IPS-18a (cell line): ENCODE measurements around the gene CCL14.
"Not testable (repeated sequence)": the region's sequence is repeated elsewhere in the genome, so short reads cannot be mapped to it uniquely, and the experiment has no call there.

Source experiments
- H3K27ac ChIP-seq: one replicate; pipeline ENCODE4 v1.5.1; 2013; ENCODE audit warnings: low read length
- H3K27me3 ChIP-seq: one replicate; pipeline ENCODE4 v1.6.1; 2013; ENCODE audit warnings: mild to moderate bottlenecking, low read length; ENCODE audit not compliant: control insufficient read depth, insufficient read depth
- H3K36me3 ChIP-seq: one replicate; pipeline ENCODE4 v1.6.1; 2013; ENCODE audit warnings: low read depth, low read length; ENCODE audit not compliant: control insufficient read depth
- H3K4me1 ChIP-seq: one replicate; pipeline ENCODE4 v1.6.1; 2013; ENCODE audit warnings: low read depth, low read length; ENCODE audit not compliant: control insufficient read depth
- H3K4me3 ChIP-seq: one replicate; pipeline ENCODE4 v1.5.1; 2013; ENCODE audit warnings: low read length
- H3K9ac ChIP-seq: one replicate; pipeline ENCODE4 v1.6.1; 2013; ENCODE audit warnings: mild to moderate bottlenecking, low read length, moderate library complexity
- H3K9me3 ChIP-seq: one replicate; pipeline ENCODE4 v1.6.1; 2013; ENCODE audit warnings: low read depth, low read length; ENCODE audit not compliant: control insufficient read depth

The CCL14 gene

DNA sequence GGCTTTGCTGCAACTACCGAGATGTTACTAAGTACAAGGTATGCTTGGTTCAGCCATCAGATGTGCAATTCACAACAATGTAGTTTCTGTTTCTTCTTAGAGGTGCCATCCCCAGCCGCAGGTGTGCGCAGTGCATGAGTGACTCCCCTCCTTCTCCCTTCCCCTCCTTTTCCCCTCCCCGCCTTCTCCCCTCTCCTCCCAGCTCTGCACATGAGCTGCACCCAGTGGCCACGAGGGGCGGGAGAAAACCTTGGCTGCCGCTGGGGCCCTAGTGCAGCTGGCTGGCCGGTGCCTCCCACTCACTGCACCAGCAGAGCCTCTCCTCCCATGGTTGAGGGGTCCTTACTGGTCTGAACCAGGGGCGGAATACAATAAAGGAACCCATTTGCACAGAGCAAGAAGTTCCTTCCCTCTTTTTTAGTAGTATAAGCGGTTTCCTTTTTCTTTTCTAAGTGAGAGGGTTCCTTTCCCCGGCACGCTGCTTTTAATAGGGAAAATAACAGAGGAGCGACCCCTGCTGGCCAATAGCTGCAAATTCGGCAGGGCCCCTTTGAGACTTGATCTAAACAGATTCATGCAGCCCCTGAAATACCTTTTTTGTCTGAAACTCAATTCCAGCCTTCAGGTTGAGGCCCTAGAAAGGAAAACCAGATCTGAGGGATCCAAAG lies 22.6 kb upstream of the CCL14 start:
- Histone ChIP-seq H3K9ac (no peak overlapping the region), H3K27me3 (no peaks in the 10 kb centered on the region), H3K9me3 (no peaks in the 10 kb centered on the region), H3K27ac (no peak overlapping the region), H3K36me3 (no peaks in the 10 kb centered on the region), H3K4me3 (no peak overlapping the region), H3K4me1 (no peaks in the 10 kb centered on the region)

DNA sequence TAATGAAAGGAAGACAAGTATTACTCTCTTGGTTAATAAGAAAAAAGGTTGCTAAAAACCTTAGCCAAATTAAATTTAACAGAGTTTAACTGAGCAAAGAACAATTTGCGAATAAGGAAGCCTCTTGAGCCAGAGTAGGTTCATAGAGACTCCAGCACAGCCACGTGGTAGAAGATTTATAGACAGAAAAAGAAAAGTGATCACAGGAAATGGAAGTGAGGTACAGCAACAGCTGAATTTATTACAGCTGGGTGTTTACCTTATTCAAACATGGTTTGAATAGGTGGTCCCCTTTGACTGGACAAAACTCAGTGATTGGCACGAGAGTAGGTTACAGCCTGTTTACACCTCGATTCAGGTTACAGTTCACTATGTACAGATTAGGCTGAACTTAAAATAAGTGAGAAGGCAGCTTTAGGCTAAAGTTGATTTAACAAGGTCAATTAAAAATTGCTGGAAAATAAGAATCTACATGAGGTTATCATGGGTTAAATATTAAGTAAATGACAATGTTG lies 18.1 kb upstream of the CCL14 start:
- H3K27me3 ChIP-seq, result no peaks in the 10 kb centered on the region

DNA sequence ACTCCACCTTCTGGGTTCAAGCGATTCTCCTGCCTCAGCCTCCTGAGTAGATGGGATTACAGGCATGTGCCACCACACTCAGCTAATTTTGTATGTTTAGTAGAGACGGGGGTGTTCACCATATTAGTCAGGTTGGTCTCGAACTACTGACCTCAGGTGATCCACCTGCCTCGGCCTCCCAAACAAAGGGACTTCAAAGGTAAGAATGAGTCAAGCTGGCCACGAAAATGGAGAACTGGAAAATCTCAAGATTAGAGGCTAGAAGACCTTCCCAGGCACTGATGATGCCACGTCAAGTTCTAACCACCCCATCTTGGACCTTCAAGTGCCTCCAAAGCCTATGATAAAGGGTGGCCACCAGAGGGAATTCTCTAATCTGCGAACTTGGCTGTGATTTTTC lies 16.1 kb upstream of the CCL14 start:
- no peaks in the 10 kb centered on the region for H3K36me3 ChIP-seq
- H3K27me3 ChIP-seq, result no peaks in the 10 kb centered on the region
- H3K9me3 ChIP-seq, result no peaks in the 10 kb centered on the region
- H3K4me1 ChIP-seq, result peaks cover 7% of the 10 kb centered on the region
- no peak overlapping the region for H3K4me3 ChIP-seq
- no peak overlapping the region for H3K9ac ChIP-seq
- H3K27ac ChIP-seq, result no peak overlapping the region

More for the DNA sequence above, 18.1 kb upstream of the CCL14 start:
- peaks cover 7% of the 10 kb centered on the region for H3K4me1 ChIP-seq
- H3K27ac ChIP-seq, result no peak overlapping the region
- H3K9me3 ChIP-seq, result no peaks in the 10 kb centered on the region
- H3K36me3 ChIP-seq, result no peaks in the 10 kb centered on the region
- H3K4me3 ChIP-seq, result no peak overlapping the region
- H3K9ac ChIP-seq, result no peak overlapping the region

DNA sequence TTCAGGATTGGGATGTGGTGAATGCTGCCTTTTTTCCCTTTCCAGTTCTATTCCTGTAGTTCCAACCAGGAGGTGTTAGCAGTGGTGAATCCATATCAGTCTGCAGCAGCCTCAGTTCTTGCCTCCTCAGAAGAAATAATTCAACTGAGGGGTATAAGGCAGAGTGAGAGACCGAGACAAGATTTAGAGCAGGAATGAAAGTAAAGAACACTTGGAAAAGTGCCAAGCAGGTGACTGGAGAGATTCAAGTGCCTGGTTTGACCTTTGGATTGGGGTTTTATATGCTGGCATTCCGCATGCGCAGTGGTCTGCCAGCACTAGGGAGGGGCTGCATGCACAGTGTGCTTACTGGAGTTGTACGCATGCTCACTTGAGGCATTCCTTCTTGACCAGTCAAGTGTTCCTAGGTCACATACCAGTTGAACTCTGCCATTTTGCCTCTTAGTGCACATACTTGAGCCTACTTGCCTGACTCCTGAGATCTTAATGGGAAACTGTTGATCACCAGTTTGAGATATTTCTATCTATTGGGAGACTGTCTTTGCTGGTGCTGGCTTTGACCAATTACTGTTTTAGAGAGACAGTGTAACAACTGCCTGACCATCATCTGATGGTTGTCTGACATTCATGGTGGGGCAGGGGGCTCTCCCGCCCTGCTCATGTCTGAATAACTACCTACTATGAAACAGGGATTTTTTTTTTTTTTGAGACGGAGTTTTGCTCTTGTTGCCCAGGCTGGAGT lies 15.5 kb upstream of the CCL14 start:
- Histone ChIP-seq H3K27ac (no peak overlapping the region), H3K4me1 (peaks cover 7% of the 10 kb centered on the region), H3K27me3 (no peaks in the 10 kb centered on the region), H3K9ac (no peak overlapping the region), H3K4me3 (no peak overlapping the region), H3K36me3 (no peaks in the 10 kb centered on the region), H3K9me3 (no peaks in the 10 kb centered on the region)

DNA sequence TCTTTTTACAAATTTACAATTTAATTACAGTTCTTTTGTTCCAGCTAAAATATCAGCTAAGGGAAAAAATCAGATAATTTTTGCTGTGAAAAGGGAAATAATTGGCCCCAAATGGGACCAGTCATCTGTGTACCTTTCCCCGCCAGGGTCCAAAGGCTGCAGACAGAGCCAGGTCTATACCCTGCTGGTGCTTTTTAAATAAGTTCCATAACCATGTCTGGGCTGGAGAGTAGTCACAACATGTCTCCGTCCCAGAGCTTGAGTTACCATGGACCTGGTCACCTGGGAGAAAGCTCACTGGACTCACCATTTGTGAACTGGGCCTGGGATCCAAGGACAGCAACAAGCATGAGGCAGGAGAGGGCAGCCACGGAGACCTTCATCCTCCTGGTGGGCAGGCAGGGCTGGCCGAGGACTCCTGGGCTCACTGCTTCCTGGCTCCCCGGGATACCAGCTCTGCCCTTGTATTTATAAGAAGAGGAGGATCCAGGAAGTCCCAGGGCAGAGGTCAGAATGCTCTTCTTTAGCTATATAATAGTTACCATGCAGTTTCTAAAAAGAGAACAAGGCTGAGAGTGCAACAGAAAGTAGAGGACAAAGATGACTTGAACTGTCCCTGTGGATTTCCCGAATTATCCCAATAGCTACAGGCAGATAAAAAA lies 14.7 kb upstream of the CCL14 start, which contains the start of gene CCL15:
Gene CCL15, minus strand, starts transcription at position 444 of the 662 bp plus-strand sequence. Its CDS starts 61 bp downstream, at position 383.
- H3K4me3 ChIP-seq, result no peak within 1 kb of the TSS
- H3K27ac ChIP-seq, result no peak within 1 kb of the TSS
- H3K27me3 ChIP-seq, result no peaks in the 10 kb centered on the region
- no peak within 1 kb of the TSS for H3K9ac ChIP-seq
- H3K9me3 ChIP-seq, result no peaks in the 10 kb centered on the region
- peaks cover 7% of the 10 kb centered on the region for H3K4me1 ChIP-seq
- no peaks in the 10 kb centered on the region for H3K36me3 ChIP-seq

DNA sequence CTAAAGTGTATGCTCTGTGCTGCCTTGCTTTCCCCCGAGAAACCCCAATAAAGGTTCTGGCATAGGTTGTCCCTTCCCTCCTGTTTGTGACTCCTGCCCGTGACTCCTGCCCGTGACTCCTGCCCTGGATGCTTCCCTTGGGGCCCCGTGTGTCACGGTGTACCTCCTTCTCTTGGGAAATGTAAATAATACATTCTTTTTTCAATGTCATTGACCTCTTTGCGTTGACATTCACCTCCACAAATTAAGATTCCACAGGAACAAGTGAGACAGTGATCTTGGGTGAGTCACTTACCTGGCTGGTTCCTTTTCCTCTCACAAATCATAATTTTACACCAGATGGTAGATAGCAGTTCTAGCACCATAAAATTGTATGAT lies 14.2 kb upstream of the CCL14 start:
- Histone ChIP-seq H3K9ac (no peak overlapping the region), H3K36me3 (no peaks in the 10 kb centered on the region), H3K4me3 (no peak overlapping the region), H3K4me1 (peaks cover 7% of the 10 kb centered on the region), H3K27ac (no peak overlapping the region), H3K27me3 (no peaks in the 10 kb centered on the region), H3K9me3 (no peaks in the 10 kb centered on the region)

DNA sequence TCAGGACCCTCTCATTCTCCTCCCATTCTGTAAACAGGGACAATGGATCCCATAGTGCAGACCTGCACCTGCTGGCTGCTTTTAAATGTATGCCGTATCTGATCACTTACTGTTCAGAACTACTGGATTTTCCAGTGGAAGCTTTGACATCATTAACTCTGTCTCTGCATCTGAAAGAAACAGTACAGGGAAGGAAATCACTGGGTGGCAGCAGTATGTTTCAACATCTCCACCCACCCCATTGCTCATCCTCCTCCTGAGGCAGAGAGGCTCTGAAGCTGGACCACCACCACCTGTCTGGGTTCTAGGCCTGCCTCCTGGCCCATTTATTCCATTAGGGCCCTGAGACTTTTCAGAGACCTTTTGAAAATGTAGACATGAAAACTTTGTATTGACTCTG lies 12.2 kb upstream of the CCL14 start:
- H3K4me1 ChIP-seq, result peaks cover 7% of the 10 kb centered on the region
- H3K4me3 ChIP-seq, result no peak overlapping the region
- no peaks in the 10 kb centered on the region for H3K9me3 ChIP-seq
- no peak overlapping the region for H3K9ac ChIP-seq
- H3K27ac ChIP-seq, result no peak overlapping the region
- no peaks in the 10 kb centered on the region for H3K27me3 ChIP-seq
- H3K36me3 ChIP-seq, result no peaks in the 10 kb centered on the region

DNA sequence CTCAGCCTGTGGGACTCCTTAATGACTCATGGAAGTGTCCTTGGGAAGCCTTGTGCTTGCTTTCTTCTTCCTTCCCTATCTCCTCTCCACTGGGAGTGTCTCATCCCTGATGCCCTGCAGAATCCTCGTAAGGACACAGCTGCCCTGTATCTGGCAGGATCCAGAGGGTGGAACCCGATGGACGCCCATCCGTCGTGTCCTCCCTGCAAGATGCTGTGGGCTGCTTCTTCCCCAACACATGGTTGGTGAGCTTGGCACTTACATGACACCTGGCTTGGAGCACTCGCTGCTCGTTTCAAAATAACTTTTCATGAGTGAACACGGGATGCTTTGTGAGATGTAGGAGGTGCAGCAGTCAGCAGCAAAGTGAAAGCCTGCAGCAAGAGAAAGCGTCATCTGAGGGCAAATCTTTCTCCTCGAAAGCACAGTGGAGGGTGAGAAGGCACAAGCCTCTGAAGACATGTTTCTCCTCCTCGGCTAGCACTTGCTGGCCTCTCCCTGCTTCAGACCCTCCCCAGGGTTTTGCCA lies 11.6 kb upstream of the CCL14 start:
- H3K27ac ChIP-seq, result no peak overlapping the region
- H3K36me3 ChIP-seq, result no peaks in the 10 kb centered on the region
- no peak overlapping the region for H3K9ac ChIP-seq
- peaks cover 7% of the 10 kb centered on the region for H3K4me1 ChIP-seq
- H3K9me3 ChIP-seq, result no peaks in the 10 kb centered on the region
- no peak overlapping the region for H3K4me3 ChIP-seq
- no peaks in the 10 kb centered on the region for H3K27me3 ChIP-seq

DNA sequence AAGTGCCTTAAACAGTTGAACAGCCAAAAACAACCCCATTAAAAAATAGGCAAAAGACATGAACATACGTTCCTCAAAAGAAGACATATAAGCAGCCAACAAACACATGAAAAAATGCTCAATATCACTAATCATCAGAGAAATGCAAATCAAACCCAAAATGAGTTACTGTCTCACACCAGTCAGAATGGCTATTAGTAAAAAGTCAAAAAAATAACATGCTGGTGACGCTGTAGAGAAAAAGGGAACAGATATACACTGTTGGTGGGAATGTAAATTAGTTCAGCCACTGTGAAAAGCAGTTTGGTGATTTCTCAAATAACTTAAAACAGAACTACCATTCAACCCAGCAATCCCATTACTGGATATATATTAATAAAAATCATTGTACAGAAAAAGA lies 8.8 kb upstream of the CCL14 start:
- not testable (repeated sequence) for H3K4me3 ChIP-seq, H3K4me1 ChIP-seq, H3K27me3 ChIP-seq, H3K9ac ChIP-seq, H3K27ac ChIP-seq, H3K36me3 ChIP-seq, H3K9me3 ChIP-seq

DNA sequence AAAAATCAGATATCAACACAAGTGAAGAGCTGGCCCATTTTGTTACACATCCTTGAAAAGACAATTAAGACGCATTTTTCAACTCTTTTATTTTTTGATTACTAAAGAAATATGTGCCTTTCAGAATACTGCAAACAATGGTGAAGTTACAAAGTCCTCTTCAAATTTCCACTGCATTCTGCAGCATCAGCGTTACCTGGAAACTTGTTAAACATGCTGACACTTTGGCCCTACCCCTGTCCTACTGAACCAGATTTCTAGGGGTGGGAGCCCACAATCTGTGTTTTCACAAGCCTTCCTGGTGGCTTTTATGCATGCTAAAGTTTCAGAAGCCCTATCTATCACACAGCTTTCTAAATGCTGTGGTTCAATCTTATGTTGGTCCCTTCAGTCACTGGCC lies 4.5 kb upstream of the CCL14 start:
- Histone ChIP-seq H3K9ac (no peak overlapping the region), H3K4me3 (no peak overlapping the region), H3K36me3 (no peaks in the 10 kb centered on the region), H3K9me3 (no peaks in the 10 kb centered on the region), H3K27me3 (no peaks in the 10 kb centered on the region), H3K4me1 (no peaks in the 10 kb centered on the region), H3K27ac (no peak overlapping the region)

DNA sequence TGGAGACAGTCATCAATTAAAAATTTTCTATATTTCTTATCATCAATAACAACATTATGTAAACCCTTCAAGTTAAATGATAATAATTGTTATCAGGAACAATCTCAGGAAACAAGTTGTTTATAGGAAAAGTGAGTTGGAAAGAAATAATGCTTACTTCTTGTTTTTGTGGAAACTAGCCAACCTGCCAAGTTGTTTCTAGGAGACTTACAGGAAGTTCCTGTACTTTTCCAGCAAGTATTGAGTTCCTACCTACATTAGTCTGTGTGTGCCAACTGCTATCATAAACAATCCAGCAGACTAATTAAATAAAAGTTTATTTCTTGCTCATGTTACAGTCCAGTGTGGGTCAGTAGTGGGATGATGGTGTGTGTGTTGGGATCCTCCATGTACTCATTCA lies 1.6 kb upstream of the CCL14 start:
- Histone ChIP-seq H3K27me3 (no peaks in the 10 kb centered on the region), H3K4me1 (no peaks in the 10 kb centered on the region), H3K36me3 (no peaks in the 10 kb centered on the region), H3K9me3 (no peaks in the 10 kb centered on the region), H3K27ac (no peak overlapping the region), H3K4me3 (no peak overlapping the region), H3K9ac (no peak overlapping the region)
